T-cell (primary cell): ENCODE measurements around the gene TNC. TPM values are rescaled to one million over a fixed set of nuclear protein-coding genes. Genes with fewer than 3 reads are reported as not detected.

Source experiments
- ATAC-seq, 4 experiments: fragments of 200-7000 bp in 3 of 4; fragments of 150-1000 bp in 1 of 4; cut with Tn5 transposase; replicated peaks in 1 of 4; 1 replicate in 3 of 4; 2 replicates in 1 of 4; pipeline ENCODE4 v1.10.0; 2021; ENCODE audit warnings: moderate library complexity in 3 of 4, mild to moderate bottlenecking in 2 of 4, moderate number of reproducible peaks in 1 of 4
- CTCF ChIA-PET, 2 donors: fragments of 300-600 bp; sonication (Branson Sonifier 250); formaldehyde crosslinking; loops; one replicate each; lab custom pipeline; 2022; ENCODE audit warnings: antibody characterized with exemption in 2 of 2; lab: Charles Lee
- POLR2A ChIA-PET, 2 donors: fragments of 300-600 bp; sonication (Branson Sonifier 250); formaldehyde crosslinking; loops; one replicate each; lab custom pipeline; 2022; ENCODE audit warnings: antibody characterized with exemption in 2 of 2; lab: Charles Lee
- DNase-seq, 35 experiments: peaks; one replicate each; pipeline versions ENCODE4 v3.0.0 to v3.0.0-alpha.2; 2013 to 2023
- H3K27ac ChIP-seq: one replicate; pipeline ENCODE4 v1.5.1; 2013; ENCODE audit warnings: low read length
- H3K27me3 ChIP-seq, 2 experiments: replicated peaks in 1 of 2; 1 replicate in 1 of 2; 2 replicates in 1 of 2; pipeline versions ENCODE4 v1.6.1 to v1.7.0; 2013; ENCODE audit warnings: low read length in 1 of 2, mixed read lengths in 1 of 2; ENCODE audit not compliant: control insufficient read depth in 2 of 2, insufficient read depth in 2 of 2; ENCODE audit errors: extremely low read depth in 1 of 2
- H3K36me3 ChIP-seq, 2 donors: 1 replicate in 1 of 2; 2 replicates in 1 of 2; pipeline versions ENCODE4 v1.6.1 to v1.7.0; 2013; ENCODE audit warnings: low read length in 1 of 2; ENCODE audit not compliant: control insufficient read depth in 2 of 2, insufficient read depth in 1 of 2; ENCODE audit errors: extremely low read depth in 1 of 2
- H3K4me1 ChIP-seq, 2 experiments: 1 replicate in 1 of 2; 2 replicates in 1 of 2; pipeline versions ENCODE4 v1.6.1 to v1.7.0; 2013; ENCODE audit warnings: low read length in 2 of 2, mixed read lengths in 1 of 2; ENCODE audit not compliant: insufficient read depth in 2 of 2, control insufficient read depth in 1 of 2; ENCODE audit errors: extremely low read depth in 1 of 2
- H3K4me3 ChIP-seq, 2 donors: 1 replicate in 1 of 2; 2 replicates in 1 of 2; pipeline versions ENCODE4 v1.5.1 to v1.7.0; 2013; ENCODE audit warnings: mild to moderate bottlenecking in 2 of 2, low read length in 1 of 2, moderate library complexity in 1 of 2; ENCODE audit not compliant: control insufficient read depth in 1 of 2; ENCODE audit errors: extremely low read depth in 1 of 2
- H3K9me3 ChIP-seq: 2 replicates; pipeline ENCODE4 v1.7.0; 2013
- H3K27ac Mint-ChIP-seq, 2 donors: one replicate each; pipeline ENCODE4 v1.8.0; 2020 to 2021; ENCODE audit warnings: mild to moderate bottlenecking in 2 of 2, mixed read lengths in 2 of 2
- H3K27me3 Mint-ChIP-seq, 2 donors: one replicate each; pipeline ENCODE4 v1.8.0; 2021 to 2022; ENCODE audit warnings: mixed read lengths in 2 of 2
- H3K36me3 Mint-ChIP-seq: one replicate; pipeline ENCODE4 v1.8.0; 2021; ENCODE audit warnings: mixed read lengths
- H3K4me1 Mint-ChIP-seq, 3 donors: one replicate each; pipeline ENCODE4 v1.8.0; 2020 to 2022; ENCODE audit warnings: mixed read lengths in 3 of 3, mild to moderate bottlenecking in 1 of 3
- H3K4me3 Mint-ChIP-seq, 3 donors: one replicate each; pipeline ENCODE4 v1.8.0; 2020 to 2022; ENCODE audit warnings: mild to moderate bottlenecking in 3 of 3, mixed read lengths in 3 of 3, moderate library complexity in 3 of 3
- H3K9me3 Mint-ChIP-seq, 3 donors: one replicate each; pipeline ENCODE4 v1.8.0; 2020 to 2022; ENCODE audit warnings: mixed read lengths in 3 of 3
- WGBS: methylation state at CpG from one replicate; pipeline ENCODE4 v1.1.5; 2013; ENCODE audit warnings: missing lambda C conversion rate; ENCODE audit not compliant: insufficient coverage; 5-methylcytosine and 5-hydroxymethylcytosine counted together
- total RNA-seq, 35 experiments: library from RNA in 6 of 35; stranded (reverse) in 6 of 35; fragments of 120-200 nt in 1 of 35; gene quantifications; one replicate each; pipeline versions ENCODE4 v1.2.1 to v1.2.4 and lab custom pipeline; 2013 to 2026

TNC gene
- total RNA-seq (under 1 TPM in 3 of 5 donors, not detected in 2; 0.16 to 0.29 (median 0.20) TPM), total RNA-seq (lab: John Stamatoyannopoulos, UW) (0 to 0.92 (median 0.08) reads per million in 29 experiments)
- total RNA-seq (2013) = 0.22 TPM

- no peak within 1 kb of the TSS for H3K27ac Mint-ChIP-seq
- no peak within 1 kb of the TSS for H3K4me3 Mint-ChIP-seq
- no peak for ATAC-seq
- WGBS = 7% methylated on average over 30 of the region's 37 CpGs
- no peak for DNase-seq
- peaks cover 13 to 18% of the 10 kb centered on the region in 2 experiments for H3K27me3 ChIP-seq
- H3K27ac ChIP-seq = no peak within 1 kb of the TSS
- POLR2A ChIA-PET = no interaction called here
- H3K4me1 ChIP-seq = no peaks in the 10 kb centered on the region
- CTCF ChIA-PET = no interaction called here
- H3K9me3 Mint-ChIP-seq = no peaks in the 10 kb centered on the region
- no peaks in the 10 kb centered on the region for H3K36me3 ChIP-seq
- H3K36me3 Mint-ChIP-seq = no peaks in the 10 kb centered on the region
- H3K27me3 Mint-ChIP-seq = peaks cover 67 to 70% of the 10 kb centered on the region in 2 donors
- H3K4me1 Mint-ChIP-seq = peaks cover 0 to 7% (median 3%) of the 10 kb centered on the region in 3 donors
- H3K9me3 ChIP-seq = no peaks in the 10 kb centered on the region
- no peak within 1 kb of the TSS for H3K4me3 ChIP-seq
These were observed at the start of gene TNC for GRCh38 chr9:115117999-115118878. TSS of gene TNC (minus strand) at chr9:115118157. CDS start at chr9:115091018, 27,139 bp downstream.

GRCh38 chr9:115167175-115167574, 49.2 kb upstream of the TNC start:
- Mint-ChIP-seq H3K27me3 (peaks cover 10 to 25% of the 10 kb centered on the region in 2 donors), H3K36me3 (no peaks in the 10 kb centered on the region), H3K4me1 (no peaks in the 10 kb centered on the region), H3K4me3 (no peak overlapping the region), H3K27ac (no peak overlapping the region), H3K9me3 (no peaks in the 10 kb centered on the region)
- no peaks in the 10 kb centered on the region for H3K9me3 ChIP-seq
- H3K36me3 ChIP-seq = no peaks in the 10 kb centered on the region
- WGBS = 100% methylated on average over 1 of the region's 3 CpGs
- H3K4me3 ChIP-seq = no peak overlapping the region
- no peak for DNase-seq
- ChIA-PET CTCF (no interaction called here), POLR2A (no interaction called here)
- no peak for ATAC-seq
- H3K4me1 ChIP-seq = no peaks in the 10 kb centered on the region
- H3K27me3 ChIP-seq = no peaks in the 10 kb centered on the region
- H3K27ac ChIP-seq = no peak overlapping the region

GRCh38 chr9:115165233-115165632, 47.3 kb upstream of the TNC start:
- Histone ChIP-seq H3K27ac (no peak overlapping the region), H3K9me3 (no peaks in the 10 kb centered on the region), H3K36me3 (no peaks in the 10 kb centered on the region), H3K4me3 (no peak overlapping the region), H3K4me1 (no peaks in the 10 kb centered on the region), H3K27me3 (no peaks in the 10 kb centered on the region)
- no peaks in the 10 kb centered on the region for H3K36me3 Mint-ChIP-seq
- no peaks in the 10 kb centered on the region for H3K9me3 Mint-ChIP-seq
- POLR2A ChIA-PET = no interaction called here
- no peak for ATAC-seq
- no peak overlapping the region for H3K27ac Mint-ChIP-seq
- no peak for DNase-seq
- no peaks in the 10 kb centered on the region for H3K4me1 Mint-ChIP-seq
- CTCF ChIA-PET = no interaction called here
- H3K27me3 Mint-ChIP-seq = peaks cover 12 to 22% of the 10 kb centered on the region in 2 donors
- no peak overlapping the region for H3K4me3 Mint-ChIP-seq

GRCh38 chr9:115164511-115164974, 46.6 kb upstream of the TNC start:
- POLR2A ChIA-PET = interaction anchor here in 1 of 2 donors (0.6 kb wide), 1 partner anchor 1635 kb away, joined by 3 read pairs; no protein-coding TSS in a partner anchor
- Mint-ChIP-seq H3K27me3 (peaks cover 12 to 22% of the 10 kb centered on the region in 2 donors), H3K9me3 (no peaks in the 10 kb centered on the region), H3K4me3 (no peak overlapping the region), H3K36me3 (no peaks in the 10 kb centered on the region), H3K4me1 (no peaks in the 10 kb centered on the region), H3K27ac (no peak overlapping the region)
- Histone ChIP-seq H3K9me3 (no peaks in the 10 kb centered on the region), H3K4me1 (no peaks in the 10 kb centered on the region), H3K4me3 (no peak overlapping the region), H3K36me3 (no peaks in the 10 kb centered on the region), H3K27ac (no peak overlapping the region), H3K27me3 (no peaks in the 10 kb centered on the region)
- ATAC-seq (no peak), DNase-seq (no peak)
- 67% methylated on average over 2 of the region's 3 CpGs for WGBS
- CTCF ChIA-PET = no interaction called here

GRCh38 chr9:115162946-115163345, 45.0 kb upstream of the TNC start:
- POLR2A ChIA-PET = no interaction called here
- WGBS = no CpG with 5 or more reads among the region's 1 CpG

GRCh38 chr9:115161446-115161845, 43.5 kb upstream of the TNC start:
- no peaks in the 10 kb centered on the region for H3K9me3 Mint-ChIP-seq
- H3K27me3 Mint-ChIP-seq = peaks cover 7 to 9% of the 10 kb centered on the region in 2 donors
- Histone ChIP-seq H3K36me3 (no peaks in the 10 kb centered on the region), H3K4me1 (no peaks in the 10 kb centered on the region), H3K4me3 (no peak overlapping the region), H3K27me3 (no peaks in the 10 kb centered on the region), H3K9me3 (no peaks in the 10 kb centered on the region), H3K27ac (no peak overlapping the region)
- ATAC-seq (no peak), DNase-seq (no peak)
- ChIA-PET POLR2A (no interaction called here), CTCF (no interaction called here)
- no peak overlapping the region for H3K4me3 Mint-ChIP-seq
- no peaks in the 10 kb centered on the region for H3K4me1 Mint-ChIP-seq
- no CpG with 5 or more reads among the region's 1 CpG for WGBS
- no peaks in the 10 kb centered on the region for H3K36me3 Mint-ChIP-seq
- no peak overlapping the region for H3K27ac Mint-ChIP-seq

More at GRCh38 chr9:115162946-115163345, 45.0 kb upstream of the TNC start:
- H3K4me3 ChIP-seq = no peak overlapping the region
- CTCF ChIA-PET = no interaction called here
- ATAC-seq = no peak
- no peaks in the 10 kb centered on the region for H3K36me3 ChIP-seq
- H3K36me3 Mint-ChIP-seq = no peaks in the 10 kb centered on the region
- no peaks in the 10 kb centered on the region for H3K4me1 Mint-ChIP-seq
- H3K9me3 ChIP-seq = no peaks in the 10 kb centered on the region
- no peak for DNase-seq
- no peaks in the 10 kb centered on the region for H3K27me3 ChIP-seq
- H3K9me3 Mint-ChIP-seq = no peaks in the 10 kb centered on the region
- no peaks in the 10 kb centered on the region for H3K4me1 ChIP-seq
- no peak overlapping the region for H3K27ac Mint-ChIP-seq
- no peak overlapping the region for H3K27ac ChIP-seq
- H3K27me3 Mint-ChIP-seq = peaks cover 7 to 10% of the 10 kb centered on the region in 2 donors
- no peak overlapping the region for H3K4me3 Mint-ChIP-seq
